Nucleus accumbens (tissue), 56 donors: ENCODE measurements around the gene OR6K6.

Experiments
- DNase-seq, 56 donors: peaks; one replicate each; lab custom pipeline; 2025; lab: John Stamatoyannopoulos, UW

The OR6K6 gene

DNA sequence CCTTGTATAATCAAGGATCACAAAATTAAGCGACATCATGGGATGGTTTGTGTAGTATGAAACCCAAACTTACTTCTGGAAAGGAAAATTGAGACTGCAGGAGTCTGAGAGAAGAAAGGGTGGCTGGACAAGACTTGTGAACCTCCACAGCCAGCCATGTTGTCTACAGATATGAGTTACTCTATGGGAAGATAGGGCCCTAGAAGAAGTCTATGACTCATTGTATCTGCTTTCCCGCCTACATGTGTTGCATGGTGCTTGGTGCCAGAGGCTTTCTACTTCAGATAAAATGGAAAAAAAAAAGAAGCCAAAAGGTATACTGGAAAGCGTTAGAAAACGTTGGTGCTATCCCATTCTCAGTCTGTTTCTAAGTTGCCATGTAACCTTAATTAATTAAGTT is 45.2 kb downstream of the OR6K6 start:
- DNase-seq, result no peak

DNA sequence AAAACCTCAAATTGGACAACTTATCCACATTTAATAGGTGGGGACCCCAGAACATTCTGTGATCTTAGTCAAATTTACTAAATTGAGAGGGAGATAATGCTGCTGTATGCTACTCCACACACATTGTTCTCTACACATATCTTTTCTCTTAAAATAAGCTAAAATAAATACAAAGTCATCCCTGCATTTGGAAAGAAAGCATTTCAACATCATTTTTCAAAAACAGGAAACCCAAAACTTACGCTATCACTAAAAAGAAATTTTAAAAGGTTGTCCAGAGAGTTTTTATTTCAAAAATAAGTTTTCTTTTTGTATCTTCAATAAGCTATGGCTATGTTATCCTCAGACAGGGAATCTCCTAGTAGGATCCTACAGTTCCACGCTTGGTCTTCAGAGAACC is 46.0 kb downstream of the OR6K6 start:
- DNase-seq, result no peak

DNA sequence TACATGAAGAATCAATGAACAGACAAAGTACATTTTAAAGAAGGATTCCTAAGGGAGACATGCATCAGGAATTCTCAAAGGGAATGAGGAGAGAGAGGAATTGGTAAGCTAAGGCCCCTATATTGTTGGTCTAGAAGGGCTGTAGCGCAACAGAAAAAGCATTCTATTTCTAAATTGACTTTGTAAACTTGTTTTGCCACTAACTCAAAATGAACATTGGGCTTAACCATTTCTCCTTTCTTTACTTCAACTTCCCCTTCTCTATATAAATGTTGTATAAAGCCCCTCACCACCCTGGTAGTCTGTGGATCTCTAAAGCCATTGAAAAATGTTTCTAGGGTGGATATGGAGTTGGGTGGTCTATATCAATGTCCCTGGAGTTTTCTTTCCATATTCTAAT is 46.9 kb downstream of the OR6K6 start:
- no peak for DNase-seq

DNA sequence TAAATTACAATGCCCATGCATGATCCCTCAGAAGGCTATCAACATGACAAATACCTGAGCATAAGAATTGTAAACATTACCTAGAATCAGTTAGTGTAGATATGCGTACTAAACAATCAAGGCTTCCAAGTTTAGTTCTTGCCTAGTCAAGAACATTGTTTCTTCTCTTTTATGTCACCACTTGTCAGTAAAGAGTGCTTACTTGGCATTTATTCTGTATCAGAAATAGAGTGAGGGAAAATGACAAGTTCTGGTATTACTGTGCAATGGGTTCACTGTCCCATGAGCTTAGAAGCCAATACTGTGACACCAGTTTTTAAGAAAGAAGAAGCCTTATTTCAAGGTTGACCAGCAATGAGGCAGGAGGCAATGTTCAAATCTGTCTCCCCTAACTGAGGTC is 49.2 kb downstream of the OR6K6 start:
- no peak for DNase-seq
